Measurements from ENCODE around the gene KIAA1614. TPM values are rescaled to one million over a fixed set of nuclear protein-coding genes. Genes with fewer than 3 reads are reported as not detected.
"Not testable (repeated sequence)": the region's sequence is repeated elsewhere in the genome, so short reads cannot be mapped to it uniquely, and the experiment has no call there.

Gene KIAA1614
- total RNA-seq, 6 experiments from 2014 or later, result 2.9 to 4.7 (median 3.9) TPM

DNA sequence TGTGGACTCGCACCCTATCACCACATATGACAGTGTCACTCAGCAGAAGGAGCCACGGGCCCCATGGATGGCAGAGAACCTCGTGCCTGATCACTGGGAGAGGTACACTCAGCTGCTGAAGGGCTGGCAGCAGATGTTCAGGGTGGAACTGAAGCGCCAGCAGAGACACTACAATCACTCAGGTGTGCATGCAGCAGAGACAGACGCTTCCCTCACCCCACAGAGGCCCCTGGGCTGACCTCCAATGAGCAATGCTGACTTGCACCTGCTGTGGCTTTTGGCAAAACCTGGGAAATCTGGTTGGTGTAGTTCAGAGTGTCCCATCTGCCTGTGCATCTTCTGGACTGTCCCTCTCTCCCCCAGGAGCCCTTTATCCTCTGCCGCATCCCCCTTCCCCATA, 51.9 kb downstream of the KIAA1614 start:
- H3K27ac Mint-ChIP-seq, result no peak overlapping the region
- DNase-seq, result no peak
- TF ChIP-seq, protein P1, sequence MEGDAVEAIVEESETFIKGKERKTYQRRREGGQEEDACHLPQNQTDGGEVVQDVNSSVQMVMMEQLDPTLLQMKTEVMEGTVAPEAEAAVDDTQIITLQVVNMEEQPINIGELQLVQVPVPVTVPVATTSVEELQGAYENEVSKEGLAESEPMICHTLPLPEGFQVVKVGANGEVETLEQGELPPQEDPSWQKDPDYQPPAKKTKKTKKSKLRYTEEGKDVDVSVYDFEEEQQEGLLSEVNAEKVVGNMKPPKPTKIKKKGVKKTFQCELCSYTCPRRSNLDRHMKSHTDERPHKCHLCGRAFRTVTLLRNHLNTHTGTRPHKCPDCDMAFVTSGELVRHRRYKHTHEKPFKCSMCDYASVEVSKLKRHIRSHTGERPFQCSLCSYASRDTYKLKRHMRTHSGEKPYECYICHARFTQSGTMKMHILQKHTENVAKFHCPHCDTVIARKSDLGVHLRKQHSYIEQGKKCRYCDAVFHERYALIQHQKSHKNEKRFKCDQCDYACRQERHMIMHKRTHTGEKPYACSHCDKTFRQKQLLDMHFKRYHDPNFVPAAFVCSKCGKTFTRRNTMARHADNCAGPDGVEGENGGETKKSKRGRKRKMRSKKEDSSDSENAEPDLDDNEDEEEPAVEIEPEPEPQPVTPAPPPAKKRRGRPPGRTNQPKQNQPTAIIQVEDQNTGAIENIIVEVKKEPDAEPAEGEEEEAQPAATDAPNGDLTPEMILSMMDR (IDR thresholded peaks at IDR 0.05), result no peak
- H3K9me3 Mint-ChIP-seq, result no peaks in the 10 kb centered on the region
- no peaks in the 10 kb centered on the region for H3K4me1 Mint-ChIP-seq (ENCODE audit: low read depth)
- H3K27me3 Mint-ChIP-seq (ENCODE audit: insufficient read depth), result no peaks in the 10 kb centered on the region
- H3K36me3 Mint-ChIP-seq (ENCODE audit: low read depth), result peaks cover 32% of the 10 kb centered on the region
- H3K4me3 Mint-ChIP-seq, result no peak overlapping the region

DNA sequence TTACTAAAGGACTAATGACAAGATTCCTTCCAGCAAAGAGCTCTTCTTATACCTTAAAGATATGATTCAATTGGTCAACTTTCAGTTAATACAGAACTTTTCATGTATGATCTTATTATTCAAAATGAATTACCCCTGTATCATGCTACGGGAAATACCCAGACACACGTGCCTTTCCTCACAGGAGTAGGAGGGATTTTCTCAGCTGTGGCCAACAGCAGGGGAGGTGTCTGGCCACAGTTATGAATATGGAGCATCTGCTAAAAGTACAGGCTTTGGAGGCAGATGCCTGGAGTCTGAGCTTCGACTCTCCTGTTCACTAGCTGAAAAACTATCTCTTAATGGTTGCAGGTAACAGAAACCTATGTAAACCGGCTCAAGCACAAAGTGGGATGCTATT, 53.6 kb downstream of the KIAA1614 start:
- TF ChIP-seq, protein P1 (IDR thresholded peaks at IDR 0.05), result no peak
- Mint-ChIP-seq H3K27me3 (ENCODE audit: insufficient read depth) (no peaks in the 10 kb centered on the region), H3K36me3 (ENCODE audit: low read depth) (peaks cover 29% of the 10 kb centered on the region), H3K27ac (no peak overlapping the region), H3K4me3 (no peak overlapping the region), H3K4me1 (ENCODE audit: low read depth) (no peaks in the 10 kb centered on the region), H3K9me3 (no peaks in the 10 kb centered on the region)
- no peak for DNase-seq

DNA sequence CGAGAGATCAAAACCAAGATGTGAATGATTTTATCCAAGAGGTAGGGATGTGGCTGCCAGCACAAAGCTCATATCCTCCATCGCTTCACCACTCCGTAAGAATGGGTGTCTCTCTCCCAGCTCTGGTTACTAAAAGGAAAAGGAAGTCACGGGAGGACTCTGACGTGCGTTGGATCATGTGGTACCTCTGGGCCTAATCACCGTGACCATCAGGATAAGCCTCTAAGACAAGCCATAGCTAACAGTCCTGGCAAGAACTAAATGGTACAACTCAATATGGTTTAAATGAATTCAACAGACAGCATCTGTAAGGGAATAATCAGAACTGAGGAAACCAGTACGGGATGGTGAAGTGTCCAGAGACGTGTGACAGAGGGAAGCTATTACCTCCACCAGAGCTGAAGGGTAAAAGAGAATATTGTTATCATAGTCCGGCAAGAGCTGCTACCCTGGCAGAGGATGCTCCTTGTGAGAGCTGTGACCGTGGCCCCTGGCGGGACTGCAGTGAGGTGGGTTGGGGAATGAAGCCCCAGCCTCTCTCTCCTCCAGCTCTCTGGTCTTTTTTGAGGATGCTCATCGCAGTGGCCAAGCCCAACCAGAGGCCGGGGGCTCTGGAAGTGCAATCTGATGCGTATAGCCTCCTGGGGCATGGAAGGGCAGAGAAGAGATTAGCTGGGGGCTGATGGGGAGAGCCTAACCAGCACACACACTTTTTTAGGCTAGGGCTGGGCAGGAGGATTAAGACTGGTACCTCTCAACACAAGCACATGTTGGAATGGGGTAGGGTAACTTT, 54.2 kb downstream of the KIAA1614 start:
- no peak for DNase-seq
- Mint-ChIP-seq H3K27ac (no peak overlapping the region), H3K4me3 (no peak overlapping the region), H3K9me3 (no peaks in the 10 kb centered on the region), H3K4me1 (ENCODE audit: low read depth) (no peaks in the 10 kb centered on the region), H3K36me3 (ENCODE audit: low read depth) (peaks cover 31% of the 10 kb centered on the region), H3K27me3 (ENCODE audit: insufficient read depth) (no peaks in the 10 kb centered on the region)
- TF ChIP-seq, protein P1 (IDR thresholded peaks at IDR 0.05), result no peak

DNA sequence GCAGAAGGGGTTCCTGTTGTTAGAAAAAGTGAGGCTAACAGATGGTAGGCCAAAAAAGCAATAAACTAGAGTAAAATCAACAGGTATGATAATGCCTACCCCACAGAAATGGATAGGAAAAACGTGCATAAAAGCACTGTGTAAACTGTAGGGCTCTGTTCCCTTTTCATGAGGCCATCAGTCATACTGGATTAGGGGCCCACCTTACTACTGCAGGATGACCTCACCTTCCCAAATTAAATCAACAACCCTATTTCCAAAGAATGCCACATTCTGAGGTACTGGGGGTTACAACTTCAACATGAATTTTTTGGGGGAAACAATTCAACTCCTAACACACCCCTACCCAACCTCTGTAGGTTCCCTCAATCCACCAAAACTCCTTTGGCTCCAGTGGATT, 54.9 kb downstream of the KIAA1614 start:
- H3K4me3 Mint-ChIP-seq, result no peak overlapping the region
- no peaks in the 10 kb centered on the region for H3K4me1 Mint-ChIP-seq (ENCODE audit: low read depth)
- DNase-seq, result no peak
- no peak overlapping the region for H3K27ac Mint-ChIP-seq
- H3K27me3 Mint-ChIP-seq (ENCODE audit: insufficient read depth), result peaks cover 2% of the 10 kb centered on the region; the same call in 1 of the 2 replicates
- TF ChIP-seq, protein P1 (IDR thresholded peaks at IDR 0.05), result no peak
- peaks cover 35% of the 10 kb centered on the region for H3K36me3 Mint-ChIP-seq (ENCODE audit: low read depth)
- H3K9me3 Mint-ChIP-seq, result no peaks in the 10 kb centered on the region

DNA sequence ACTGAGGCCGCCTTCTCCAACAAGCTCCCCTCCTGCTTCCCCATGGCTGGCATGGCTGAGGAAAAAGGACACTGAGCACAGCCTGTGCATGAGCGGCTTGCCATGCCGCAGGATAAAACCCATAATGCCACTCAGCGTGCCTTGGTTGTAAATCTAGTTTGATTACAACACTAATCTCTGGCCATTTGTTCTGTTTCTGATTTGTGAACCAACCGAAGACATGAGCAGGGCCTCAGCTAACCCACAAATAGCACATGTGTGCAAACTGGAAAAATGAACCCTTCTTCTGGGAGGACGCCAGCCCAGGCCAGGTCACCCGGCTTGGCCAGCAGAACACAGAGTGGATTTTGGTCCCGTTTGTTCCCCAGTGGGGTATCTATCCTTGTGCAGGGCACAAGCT, 56.1 kb downstream of the KIAA1614 start:
- not testable (repeated sequence) for DNase-seq; H3K27me3 Mint-ChIP-seq (ENCODE audit: insufficient read depth)
- peaks cover 38% of the 10 kb centered on the region for H3K36me3 Mint-ChIP-seq (ENCODE audit: low read depth)

DNA sequence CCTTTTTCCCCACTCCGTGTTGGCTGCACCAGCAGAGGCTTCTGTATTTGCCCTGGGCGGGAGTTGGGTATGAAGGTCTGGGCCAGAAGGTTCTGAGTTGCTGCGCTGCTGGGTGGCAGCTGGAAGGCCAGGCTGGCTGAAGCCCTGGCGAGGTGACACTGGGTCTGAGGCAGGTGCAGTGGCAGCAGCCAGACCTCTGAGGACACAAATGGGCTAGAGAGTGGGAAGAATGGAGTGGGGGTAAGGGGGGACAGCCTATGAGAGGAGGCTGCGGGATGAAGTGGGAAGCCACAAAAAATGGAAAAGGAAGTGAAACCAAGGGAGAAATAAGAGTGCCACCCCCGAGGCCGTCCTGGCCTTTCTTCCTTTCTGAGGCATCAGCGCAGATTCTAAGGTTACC, 56.7 kb downstream of the KIAA1614 start:
- Mint-ChIP-seq H3K4me1 (ENCODE audit: low read depth) (peaks cover 8% of the 10 kb centered on the region), H3K27ac (no peak overlapping the region), H3K4me3 (no peak overlapping the region), H3K27me3 (ENCODE audit: insufficient read depth) (peaks cover 2% of the 10 kb centered on the region; the same call in 1 of the 2 replicates), H3K9me3 (no peaks in the 10 kb centered on the region), H3K36me3 (ENCODE audit: low read depth) (peaks cover 33% of the 10 kb centered on the region)
- TF ChIP-seq, protein P1 (IDR thresholded peaks at IDR 0.05), result no peak
- DNase-seq, result no peak

More for the DNA sequence above, 56.1 kb downstream of the KIAA1614 start:
- H3K4me1 Mint-ChIP-seq (ENCODE audit: low read depth); H3K4me3 Mint-ChIP-seq; H3K9me3 Mint-ChIP-seq; H3K27ac Mint-ChIP-seq: not testable (repeated sequence)
